HG03066 (cell line): Measurements from ENCODE around the gene GPRC5D.

ENCODE experiments used
- ATAC-seq: cut with Tn5 transposase; IDR thresholded peaks from one replicate; pipeline ENCODE4 v1.9.1; 2021; ENCODE audit warnings: low read depth; ENCODE audit not compliant: unreplicated experiment

The GPRC5D gene

GRCh38 chr12:12941450-12942350 is 10.3 kb downstream of the GPRC5D start:
- no peak for ATAC-seq

- no peak for ATAC-seq
These were observed 12.1 kb downstream of the GPRC5D start for GRCh38 chr12:12939888-12940287.

- ATAC-seq, result no peak
These were observed 13.4 kb downstream of the GPRC5D start for GRCh38 chr12:12938541-12938940.

- no peak for ATAC-seq
These were observed 14.9 kb downstream of the GPRC5D start for GRCh38 chr12:12936983-12937491.

DNA sequence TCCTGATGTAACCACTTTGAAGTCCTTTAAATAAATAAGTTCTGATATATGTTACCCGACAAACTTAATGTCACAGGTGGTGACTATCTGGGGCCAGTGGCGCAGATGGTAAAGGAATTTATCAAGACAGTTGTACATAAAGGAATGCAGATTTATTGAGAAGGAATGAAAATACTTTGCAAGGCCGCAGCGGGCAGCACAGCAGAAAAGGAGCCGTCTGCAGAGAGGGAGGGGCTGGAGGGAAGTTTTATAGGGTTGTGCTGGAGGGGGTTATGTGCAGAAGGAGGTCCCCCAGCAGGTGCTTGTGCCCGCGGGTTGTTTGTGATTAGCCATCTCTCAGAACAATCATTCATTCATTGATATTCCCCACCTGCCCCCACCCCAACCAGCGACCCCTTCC is 17.4 kb downstream of the GPRC5D start:
- ATAC-seq, result no peak

- no peak for ATAC-seq
These were observed 18.2 kb downstream of the GPRC5D start for GRCh38 chr12:12933742-12934141.

DNA sequence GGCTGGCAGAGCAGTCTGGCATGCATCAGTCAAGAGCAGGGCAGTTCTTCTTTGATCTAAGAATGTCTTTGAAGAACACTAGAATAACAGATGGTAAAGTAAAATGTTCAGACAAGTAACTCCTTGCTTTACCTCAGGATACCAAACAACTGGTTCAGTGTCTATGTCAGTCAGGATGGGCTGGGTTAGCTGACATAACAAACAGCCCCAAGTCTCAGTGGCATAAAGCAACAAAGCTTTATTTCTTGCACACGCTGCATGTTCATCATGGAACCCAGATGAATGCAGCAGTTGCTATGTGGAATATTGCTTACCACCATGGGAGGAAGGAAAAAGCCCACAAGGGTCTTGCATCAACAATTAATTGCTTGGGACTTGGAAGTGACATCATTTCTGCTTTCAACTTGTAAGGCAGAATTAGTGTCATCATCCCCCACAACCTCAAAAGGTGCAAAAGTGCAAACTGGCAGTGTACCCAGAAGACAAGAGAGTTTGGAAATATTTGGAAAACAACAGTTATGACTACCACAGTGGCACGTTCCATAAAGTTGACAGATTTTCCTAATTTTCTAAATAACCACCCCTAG is 21.2 kb downstream of the GPRC5D start:
- no peak for ATAC-seq

- ATAC-seq, result no peak
These were observed 22.3 kb downstream of the GPRC5D start for GRCh38 chr12:12929696-12930095.

GRCh38 chr12:12927211-12928079 is 24.5 kb downstream of the GPRC5D start:
- no peak for ATAC-seq

- no peak for ATAC-seq
These were observed 25.3 kb downstream of the GPRC5D start for GRCh38 chr12:12926571-12927071.

DNA sequence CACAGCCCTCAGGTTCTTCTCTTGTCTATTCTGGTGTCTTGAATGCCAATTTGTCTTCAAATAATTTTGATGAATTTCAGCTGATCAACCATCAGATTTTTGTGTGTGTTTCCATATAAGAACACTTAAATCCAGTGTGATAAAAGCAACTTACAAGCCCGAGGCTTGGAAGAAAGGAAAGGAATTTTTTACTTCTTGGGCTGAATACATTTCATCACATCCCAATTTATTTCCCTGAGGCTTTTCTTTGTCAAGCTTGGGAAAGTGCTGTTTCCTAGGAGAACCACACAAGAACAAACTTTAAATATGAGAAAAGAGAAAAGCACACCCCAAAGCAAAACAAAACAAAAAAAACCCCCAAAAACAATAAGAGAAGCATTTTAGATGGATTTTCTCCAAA is 26.6 kb downstream of the GPRC5D start:
- no peak for ATAC-seq

DNA sequence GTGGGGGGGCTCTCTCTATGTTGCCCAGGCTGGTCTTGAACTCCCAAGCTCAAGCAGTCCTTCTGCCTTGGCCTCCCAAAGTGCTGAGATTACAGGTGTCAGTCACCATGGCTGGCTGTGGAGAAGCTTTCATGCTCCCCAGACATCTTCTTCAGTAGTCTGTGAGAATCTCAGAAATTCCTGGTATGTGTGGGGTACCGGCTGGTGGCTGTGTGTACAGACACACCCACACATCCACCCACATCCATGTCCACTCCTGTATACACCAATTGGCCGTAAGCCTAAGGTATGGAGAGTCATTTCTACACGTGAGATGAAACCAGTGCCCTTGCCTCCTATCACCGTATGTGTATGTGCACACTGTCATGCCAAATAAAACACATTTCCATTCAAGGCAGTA is 27.8 kb downstream of the GPRC5D start:
- no peak for ATAC-seq

- ATAC-seq, result no peak
These were observed 29.0 kb downstream of the GPRC5D start for GRCh38 chr12:12922978-12923377.

GRCh38 chr12:12922191-12922616 is 29.8 kb downstream of the GPRC5D start:
- ATAC-seq, result no peak

- ATAC-seq, result no peak
These were observed 32.1 kb downstream of the GPRC5D start for GRCh38 chr12:12919666-12920435.

- ATAC-seq, result no peak
These were observed 33.1 kb downstream of the GPRC5D start for GRCh38 chr12:12918781-12919389.

DNA sequence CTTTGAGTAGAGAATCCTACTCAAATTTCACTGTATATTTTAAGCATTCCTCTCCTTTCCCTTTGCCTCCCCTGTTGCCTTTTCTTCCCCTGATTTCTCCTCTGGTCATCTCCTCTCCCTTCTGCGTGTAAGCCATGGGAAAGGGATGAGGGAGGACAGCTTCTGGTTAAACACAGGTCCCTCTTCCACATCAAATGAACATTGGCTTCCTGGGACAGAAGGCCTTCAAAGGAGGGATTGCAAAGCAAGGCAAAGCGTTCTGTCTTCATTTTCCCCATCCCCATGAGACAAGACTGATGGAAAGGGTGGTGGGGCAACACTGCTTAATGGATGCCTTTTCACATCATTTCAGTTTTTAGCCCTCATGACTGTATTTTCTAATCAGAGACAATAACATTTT is 34.5 kb downstream of the GPRC5D start:
- no peak for ATAC-seq

DNA sequence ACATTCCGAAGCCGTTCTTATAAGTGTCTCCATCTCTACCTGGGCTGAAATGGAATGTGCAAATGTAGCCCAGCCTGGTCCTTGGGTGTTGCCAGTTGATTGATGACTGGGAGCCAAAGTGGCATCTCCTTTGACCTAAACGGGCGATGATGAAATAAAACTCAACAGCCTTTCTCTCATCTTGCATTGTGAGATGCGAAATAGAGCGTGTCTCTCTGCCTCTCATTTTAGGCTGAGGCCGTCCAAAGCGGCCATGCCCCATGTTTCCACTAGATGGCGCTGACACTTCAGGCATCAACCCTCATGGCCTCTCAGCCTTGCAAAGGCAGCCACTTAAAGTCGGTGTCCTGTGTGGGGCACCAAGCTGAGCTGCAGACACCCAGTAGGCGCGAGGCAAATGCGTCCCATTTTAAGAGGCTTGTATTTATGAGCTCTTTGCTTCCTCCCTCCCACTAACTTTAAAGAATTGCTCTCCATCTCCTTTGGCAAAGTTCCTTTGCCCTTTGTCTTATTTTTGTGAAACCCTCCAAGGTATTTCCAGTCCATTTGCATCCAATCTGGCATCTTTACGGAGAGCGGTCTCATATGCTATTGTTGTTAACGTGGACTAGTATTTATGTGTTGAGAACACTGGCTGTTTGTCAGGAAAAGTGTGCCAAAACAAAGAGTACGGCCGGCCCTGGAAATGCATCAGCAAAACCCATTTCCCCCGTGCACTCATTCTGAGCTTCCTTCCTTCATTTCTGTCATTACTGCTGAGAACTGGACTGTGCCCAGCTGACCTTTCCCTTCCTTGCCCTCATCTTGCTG is 35.6 kb downstream of the GPRC5D start:
- peak; percentile 98 for ATAC-seq

- no peak for ATAC-seq
These were observed 36.3 kb downstream of the GPRC5D start for GRCh38 chr12:12915656-12916055.
